NB4 (cell line): Measurements from ENCODE around the gene ZC2HC1B.

ENCODE experiments used
- CTCF ChIP-seq: IDR thresholded peaks from one replicate; pipeline ENCODE4 v1.5.1; 2012; ENCODE audit warnings: low read depth, low read length
- MAX ChIP-seq: IDR thresholded peaks from 2 replicates; pipeline ENCODE4 v1.6.1; 2011; ENCODE audit warnings: low read depth, low read length

GRCh38 chr6:143817621-143818020 lies 46.7 kb upstream of the ZC2HC1B start:
- no peak for TF ChIP-seq CTCF
- no peak for TF ChIP-seq MAX
